Measurements from ENCODE around the gene HPDL. TPM values are rescaled to one million over a fixed set of nuclear protein-coding genes. Genes with fewer than 3 reads are reported as not detected.
"Not testable (repeated sequence)": the region's sequence is repeated elsewhere in the genome, so short reads cannot be mapped to it uniquely, and the experiment has no call there.

The HPDL gene
- total RNA-seq, 2 donors from 2014 or later = 0.41 to 1.5 TPM

DNA sequence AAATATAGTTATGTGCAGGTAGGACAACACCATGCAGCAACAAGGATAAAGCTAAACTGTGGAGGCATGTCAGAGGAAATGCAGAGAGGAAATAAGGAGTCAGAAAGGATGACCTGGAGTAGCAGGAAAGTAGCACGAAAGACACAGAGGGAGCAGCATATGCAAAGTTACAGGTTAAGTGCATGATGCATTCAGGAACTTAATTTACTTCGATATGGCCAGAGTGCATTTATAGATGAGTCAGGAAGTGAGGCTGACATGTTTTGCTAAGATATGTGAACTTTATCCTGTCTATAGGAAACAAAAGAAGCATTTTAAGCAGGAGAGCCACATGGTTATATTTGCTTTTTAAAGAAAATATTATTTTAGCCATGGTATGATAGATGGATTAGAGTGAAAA lies 29.0 kb downstream of the HPDL start:
- TF ChIP-seq POLR2AphosphoS5 (IDR thresholded peaks at IDR 0.05) = no peak
- 74% methylated on average over 2 of the region's 2 CpGs for WGBS
- H3K27me3 ChIP-seq (replicated peaks; ENCODE audit: insufficient read depth) = no peaks in the 10 kb centered on the region

GRCh38 chr1:45356186-45356585 lies 29.5 kb downstream of the HPDL start:
- H3K27me3 ChIP-seq (replicated peaks; ENCODE audit: insufficient read depth) = no peaks in the 10 kb centered on the region
- H3K27ac ChIP-seq = no peak overlapping the region
- intact Hi-C loops (cut with DNase I) = no loop called here
- peaks cover 8% of the 10 kb centered on the region for H3K4me1 ChIP-seq (replicated peaks)
- no peak overlapping the region for H3K4me3 ChIP-seq
- TF ChIP-seq POLR2A (IDR thresholded peaks at IDR 0.05) (no peak), POLR2AphosphoS5 (IDR thresholded peaks at IDR 0.05) (no peak)
- TF ChIP-seq, protein P1, sequence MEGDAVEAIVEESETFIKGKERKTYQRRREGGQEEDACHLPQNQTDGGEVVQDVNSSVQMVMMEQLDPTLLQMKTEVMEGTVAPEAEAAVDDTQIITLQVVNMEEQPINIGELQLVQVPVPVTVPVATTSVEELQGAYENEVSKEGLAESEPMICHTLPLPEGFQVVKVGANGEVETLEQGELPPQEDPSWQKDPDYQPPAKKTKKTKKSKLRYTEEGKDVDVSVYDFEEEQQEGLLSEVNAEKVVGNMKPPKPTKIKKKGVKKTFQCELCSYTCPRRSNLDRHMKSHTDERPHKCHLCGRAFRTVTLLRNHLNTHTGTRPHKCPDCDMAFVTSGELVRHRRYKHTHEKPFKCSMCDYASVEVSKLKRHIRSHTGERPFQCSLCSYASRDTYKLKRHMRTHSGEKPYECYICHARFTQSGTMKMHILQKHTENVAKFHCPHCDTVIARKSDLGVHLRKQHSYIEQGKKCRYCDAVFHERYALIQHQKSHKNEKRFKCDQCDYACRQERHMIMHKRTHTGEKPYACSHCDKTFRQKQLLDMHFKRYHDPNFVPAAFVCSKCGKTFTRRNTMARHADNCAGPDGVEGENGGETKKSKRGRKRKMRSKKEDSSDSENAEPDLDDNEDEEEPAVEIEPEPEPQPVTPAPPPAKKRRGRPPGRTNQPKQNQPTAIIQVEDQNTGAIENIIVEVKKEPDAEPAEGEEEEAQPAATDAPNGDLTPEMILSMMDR (IDR thresholded peaks at IDR 0.05) = no peak
- H3K9me3 ChIP-seq = no peaks in the 10 kb centered on the region
- H3K36me3 ChIP-seq = no peaks in the 10 kb centered on the region
- WGBS = 51% methylated on average over 4 of the region's 4 CpGs
- no peak for DNase-seq (ENCODE audit: low spot score)

More for the DNA sequence above, 29.0 kb downstream of the HPDL start:
- H3K4me3 ChIP-seq = no peak overlapping the region
- intact Hi-C loops (cut with DNase I) = no loop called here
- H3K9me3 ChIP-seq = no peaks in the 10 kb centered on the region
- H3K36me3 ChIP-seq = no peaks in the 10 kb centered on the region
- peaks cover 7% of the 10 kb centered on the region for H3K4me1 ChIP-seq (replicated peaks)
- H3K27ac ChIP-seq = no peak overlapping the region
- DNase-seq (ENCODE audit: low spot score) = no peak

DNA sequence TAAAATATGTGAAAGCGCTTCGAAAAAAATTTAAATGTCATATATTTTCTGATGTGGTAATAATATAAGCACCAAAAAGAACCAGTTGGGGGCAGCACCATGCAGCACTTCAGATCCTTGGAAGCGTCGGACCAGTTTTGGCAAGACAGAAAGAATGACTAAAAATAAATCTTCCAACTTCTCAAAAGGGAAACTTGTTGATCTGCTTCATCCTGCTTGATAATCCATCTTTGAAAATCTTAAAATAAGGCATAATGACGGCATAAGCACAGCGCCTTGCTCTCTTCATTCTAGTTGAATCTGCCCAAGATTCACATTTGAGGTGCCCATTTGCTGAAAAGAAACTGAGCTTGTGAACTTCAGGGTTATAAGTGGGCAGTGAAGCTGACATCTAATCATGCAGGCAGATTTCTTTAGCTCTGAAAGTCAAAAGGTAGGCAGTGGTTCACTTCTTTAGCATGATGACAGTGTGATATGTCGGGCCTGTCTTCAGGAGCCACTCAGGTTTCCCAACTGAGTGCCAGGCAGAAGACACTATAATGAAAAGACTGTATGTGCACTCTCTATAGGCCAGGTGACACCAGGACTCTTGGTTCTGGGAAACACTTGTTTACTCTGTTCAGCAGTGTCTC lies 33.3 kb downstream of the HPDL start:
- DNase-seq (ENCODE audit: low spot score) = peak; percentile 75
- H3K4me3 ChIP-seq = no peak overlapping the region
- WGBS = 12% methylated on average over 7 of the region's 7 CpGs
- no peak for TF ChIP-seq POLR2A (IDR thresholded peaks at IDR 0.05)
- TF ChIP-seq, protein P1 (IDR thresholded peaks at IDR 0.05) = peak; percentile 58 to 88 (median 78)
- peak; percentile 80 for TF ChIP-seq POLR2AphosphoS5 (IDR thresholded peaks at IDR 0.05)
- no peaks in the 10 kb centered on the region for H3K9me3 ChIP-seq
- H3K36me3 ChIP-seq = no peaks in the 10 kb centered on the region
- peak overlapping the region; percentile 80 to 81 for H3K27ac ChIP-seq
- no peaks in the 10 kb centered on the region for H3K27me3 ChIP-seq (replicated peaks; ENCODE audit: insufficient read depth)
- peaks cover 8% of the 10 kb centered on the region for H3K4me1 ChIP-seq (replicated peaks)
- intact Hi-C loops (cut with DNase I) = loop anchor here (1.0 to 5.0 kb wide), 2 partner anchors 131 to 207 kb away; partner anchors contain the start of gene TESK2

- TF ChIP-seq, protein P1 (IDR thresholded peaks at IDR 0.05) = peak in 2 of 4 experiments; percentile 21 to 31
- peak; percentile 64 for TF ChIP-seq POLR2AphosphoS5 (IDR thresholded peaks at IDR 0.05)
- not testable (repeated sequence) for H3K27me3 ChIP-seq (replicated peaks; ENCODE audit: insufficient read depth); H3K36me3 ChIP-seq; H3K9me3 ChIP-seq; H3K4me1 ChIP-seq (replicated peaks)
- Histone ChIP-seq H3K27ac (peak overlapping the region; percentile 80 to 81), H3K4me3 (peak overlapping the region in 1 of 2 donors; percentile 8)
- peak; percentile 42 for DNase-seq (ENCODE audit: low spot score)
- WGBS = 45% methylated on average over 7 of the region's 7 CpGs
- intact Hi-C loops (cut with DNase I) = loop anchor here (1.0 to 5.0 kb wide), 2 partner anchors 130 to 206 kb away; partner anchors contain the start of gene TESK2
Observed at GRCh38 chr1:45360981-45361380, 34.3 kb downstream of the HPDL start.

GRCh38 chr1:45364294-45364693 lies 37.6 kb downstream of the HPDL start:
- Histone ChIP-seq H3K4me1 (replicated peaks) (peaks cover 8% of the 10 kb centered on the region), H3K4me3 (no peak overlapping the region), H3K27me3 (replicated peaks; ENCODE audit: insufficient read depth) (no peaks in the 10 kb centered on the region), H3K27ac (no peak overlapping the region), H3K36me3 (no peaks in the 10 kb centered on the region), H3K9me3 (no peaks in the 10 kb centered on the region)
- no peak for TF ChIP-seq POLR2AphosphoS5 (IDR thresholded peaks at IDR 0.05)
- TF ChIP-seq, protein P1 (IDR thresholded peaks at IDR 0.05) = no peak
- no peak for TF ChIP-seq POLR2A (IDR thresholded peaks at IDR 0.05)
- intact Hi-C loops (cut with DNase I) = loop anchor here (5.0 kb wide), 1 partner anchor 203 kb away; no protein-coding TSS in a partner anchor
- 81% methylated on average over 2 of the region's 2 CpGs for WGBS
- DNase-seq (ENCODE audit: low spot score) = no peak

Measured in prostate gland (tissue), 2 donors.